Measurements from ENCODE around the gene CCDC141.

- no peak for TF ChIP-seq ZFP3 (CRISPR knock-in tag; IDR thresholded peaks at IDR 0.05)
- no peak for TF ChIP-seq POU6F1 (CRISPR knock-in tag; IDR thresholded peaks at IDR 0.05; ENCODE audit: borderline replicate concordance, low read depth)
- TF ChIP-seq CSDC2 (CRISPR knock-in tag; IDR thresholded peaks at IDR 0.05), result no peak
- no peak for TF ChIP-seq RARB (CRISPR knock-in tag; IDR thresholded peaks at IDR 0.05)
- no peak for TF ChIP-seq ESRRG (CRISPR knock-in tag; IDR thresholded peaks at IDR 0.05)
- no peak for TF ChIP-seq ZNF565 (CRISPR knock-in tag; conservative IDR thresholded peaks at IDR 0.05; ENCODE audit: low read depth)
- no peak for TF ChIP-seq CREB5 (CRISPR knock-in tag; IDR thresholded peaks at IDR 0.05; ENCODE audit: low read depth)
- no peak for TF ChIP-seq TOX (CRISPR knock-in tag; IDR thresholded peaks at IDR 0.05; ENCODE audit: borderline replicate concordance)
These were observed 238.9 kb downstream of the CCDC141 start for GRCh38 chr2:178811045-178811444.
